Motor neuron (in vitro differentiated cells): Measurements from ENCODE around the gene LPGAT1. TPM values are rescaled to one million over a fixed set of nuclear protein-coding genes. Genes with fewer than 3 reads are reported as not detected.

Experiments
- ATAC-seq, 8 experiments: fragments of 200-7000 bp; cut with Tn5 transposase; replicated peaks in 6 of 8; 2 replicates each; pipeline ENCODE4 v1.8.0; 2021; ENCODE audit warnings: mild to moderate bottlenecking in 8 of 8, moderate library complexity in 8 of 8
- H3K27ac ChIP-seq, 2 donors: fragments of 250-450 bp; sonication (Bioruptor Pico); 2 replicates each; pipeline ENCODE4 v1.9.0; 2021; ENCODE audit warnings: antibody characterized with exemption in 2 of 2, mild to moderate bottlenecking in 2 of 2, moderate library complexity in 1 of 2
- H3K4me1 ChIP-seq, 2 donors: fragments of 250-450 bp; sonication (Bioruptor Pico); replicated peaks in 1 of 2; 2 replicates each; pipeline ENCODE4 v1.6.1; 2021; ENCODE audit warnings: antibody characterized with exemption in 2 of 2, mild to moderate bottlenecking in 2 of 2, moderate library complexity in 1 of 2
- H3K4me3 ChIP-seq, 5 donors: fragments of 250-450 bp; sonication (Bioruptor Pico); 2 replicates each; pipeline ENCODE4 v1.9.0; 2021; ENCODE audit warnings: antibody characterized with exemption in 5 of 5, mild to moderate bottlenecking in 5 of 5, moderate library complexity in 4 of 5
- WGBS, 10 experiments: fragments of 450-650 bp; shearing (Covaris generic); methylation state at CpG; one replicate each; pipeline ENCODE4 v1.0.0; 2022; 5-methylcytosine and 5-hydroxymethylcytosine counted together
- in situ Hi-C, 9 experiments: fragments of 400-800 bp; cut with MboI; loops; one replicate each; pipeline ENCODE4 v1.15.0; 2021; ENCODE audit warnings: low sequenced_read_pairs in 9 of 9, low pct_unique_long_range_greater_than_20kb in 2 of 9; ENCODE audit not compliant: unreplicated experiment in 9 of 9
- total RNA-seq, 8 experiments: library from RNA; unstranded; fragments of 300-600 nt; gene quantifications; 2 replicates each; pipeline versions ENCODE4 v1.2.3 to v1.2.4, GENCODE V29; 2022

Gene LPGAT1
- total RNA-seq, 8 experiments from 2014 or later: 25.1 to 41.3 (median 31.9) TPM

GRCh38 chr1:211843018-211843417 is 12.5 kb upstream of the LPGAT1 start:
- in situ Hi-C loops: loop anchor here in 1 of 9 experiments (25.0 kb wide), 1 partner anchor 156 kb away; the partner anchor contains the start of gene NEK2
- H3K4me3 ChIP-seq: no peak overlapping the region

GRCh38 chr1:211842518-211842917 is 12.0 kb upstream of the LPGAT1 start:
- Histone ChIP-seq H3K4me3 (no peak overlapping the region), H3K4me1 (no peaks in the 10 kb centered on the region), H3K27ac (no peak overlapping the region)
- ATAC-seq: peak in 2 of 8 experiments; percentile 20 to 21
- in situ Hi-C loops: loop anchor here in 1 of 9 experiments (25.0 kb wide), 1 partner anchor 155 kb away; the partner anchor contains the start of gene NEK2
- WGBS, 10 experiments: 20 to 90% (median 77%) methylated on average over 1 to 2 of the region's 2 CpGs; no CpG with 5 or more reads in 1 of the 10 experiments

More at GRCh38 chr1:211843018-211843417, 12.5 kb upstream of the LPGAT1 start:
- no peak overlapping the region for H3K27ac ChIP-seq
- no peaks in the 10 kb centered on the region for H3K4me1 ChIP-seq
- ATAC-seq: peak in 1 of 8 experiments; percentile 38

- Histone ChIP-seq H3K27ac (no peak overlapping the region), H3K4me1 (no peaks in the 10 kb centered on the region), H3K4me3 (no peak overlapping the region)
- in situ Hi-C loops: loop anchor here in 1 of 9 experiments (25.0 kb wide), 1 partner anchor 152 kb away; the partner anchor contains the start of gene NEK2
- ATAC-seq: no peak
- 0 to 100% (median 89%) methylated on average over 1 of the region's 1 CpG; no CpG with 5 or more reads in 1 of the 10 experiments for WGBS, 10 experiments
These were observed 8.5 kb upstream of the LPGAT1 start for GRCh38 chr1:211839106-211839505.

GRCh38 chr1:211833174-211833820 is 2.7 kb upstream of the LPGAT1 start:
- whole genome bisulfite sequencing, 10 experiments: 50 to 100% (median 84%) methylated on average over 1 of the region's 1 CpG; no CpG with 5 or more reads in 2 of the 10 experiments
- Histone ChIP-seq H3K4me3 (no peak overlapping the region), H3K4me1 (peaks cover 4 to 9% of the 10 kb centered on the region in 2 donors), H3K27ac (no peak overlapping the region)
- ATAC-seq: no peak
- in situ Hi-C loops: loop anchor here in 1 of 9 experiments (25.0 kb wide), 1 partner anchor 146 kb away; the partner anchor contains the start of gene NEK2

- H3K27ac ChIP-seq: no peak overlapping the region
- in situ Hi-C loops: loop anchor here in 1 of 9 experiments (25.0 kb wide), 1 partner anchor 145 kb away; the partner anchor contains the start of gene NEK2
- ATAC-seq: no peak
These were observed 2.1 kb upstream of the LPGAT1 start for GRCh38 chr1:211832661-211833060.

GRCh38 chr1:211831558-211832323 is 1.2 kb upstream of the LPGAT1 start:
- no peak for ATAC-seq
- Histone ChIP-seq H3K27ac (no peak overlapping the region), H3K4me3 (no peak overlapping the region), H3K4me1 (peaks cover 7 to 21% of the 10 kb centered on the region in 2 donors)
- WGBS, 10 experiments: 71 to 100% (median 79%) methylated on average over 1 to 4 of the region's 4 CpGs; no CpG with 5 or more reads in 2 of the 10 experiments
- in situ Hi-C loops: loop anchor here in 1 of 9 experiments (25.0 kb wide), 1 partner anchor 144 kb away; the partner anchor contains the start of gene NEK2

More at GRCh38 chr1:211832661-211833060, 2.1 kb upstream of the LPGAT1 start:
- Histone ChIP-seq H3K4me1 (peaks cover 7 to 15% of the 10 kb centered on the region in 2 donors), H3K4me3 (no peak overlapping the region)
- 29 to 100% (median 74%) methylated on average over 2 of the region's 2 CpGs; no CpG with 5 or more reads in 2 of the 10 experiments for WGBS, 10 experiments

GRCh38 chr1:211830055-211830327 is 572 bp downstream of the LPGAT1 start:
- peak overlapping the region; percentile 77 to 85 for H3K27ac ChIP-seq
- in situ Hi-C loops: loop anchor here in 1 of 9 experiments (25.0 kb wide), 1 partner anchor 143 kb away; the partner anchor contains the start of gene NEK2
- ATAC-seq: peak in 3 of 8 experiments; percentile 4 to 16 (median 9)
- H3K4me3 ChIP-seq: peak overlapping the region; percentile 71 to 96 (median 86)
- H3K4me1 ChIP-seq: peaks cover 7 to 21% of the 10 kb centered on the region in 2 donors
- WGBS, 10 experiments: 0 to 13% (median 3%) methylated on average over 1 to 11 of the region's 45 CpGs; no CpG with 5 or more reads in 6 of the 10 experiments

- Histone ChIP-seq H3K4me3 (peak overlapping the region; percentile 71 to 96 (median 86)), H3K4me1 (peaks cover 7 to 21% of the 10 kb centered on the region in 2 donors), H3K27ac (peak overlapping the region; percentile 77 to 85)
- in situ Hi-C loops: loop anchor here in 1 of 9 experiments (25.0 kb wide), 1 partner anchor 142 kb away; the partner anchor contains the start of gene NEK2
- peak in 6 of 8 experiments; percentile 3 to 57 (median 50) for ATAC-seq
- WGBS, 10 experiments: 0 to 45% (median 4%) methylated on average over 4 to 21 of the region's 22 CpGs
These were observed 1.1 kb downstream of the LPGAT1 start for GRCh38 chr1:211829343-211830054.

GRCh38 chr1:211828584-211829342 is 1.8 kb downstream of the LPGAT1 start:
- H3K4me3 ChIP-seq: peak overlapping the region; percentile 71 to 96 (median 86)
- 59 to 100% (median 77%) methylated on average over 3 to 9 of the region's 9 CpGs for WGBS, 10 experiments
- H3K27ac ChIP-seq: no peak overlapping the region
- peaks cover 7 to 21% of the 10 kb centered on the region in 2 donors for H3K4me1 ChIP-seq
- in situ Hi-C loops: loop anchor here in 1 of 9 experiments (25.0 kb wide), 1 partner anchor 141 kb away; the partner anchor contains the start of gene NEK2
- ATAC-seq: peak in 5 of 8 experiments; percentile 1 to 3 (median 2)

GRCh38 chr1:211827051-211827450 is 3.5 kb downstream of the LPGAT1 start:
- Histone ChIP-seq H3K4me1 (peaks cover 7 to 21% of the 10 kb centered on the region in 2 donors), H3K27ac (no peak overlapping the region), H3K4me3 (no peak overlapping the region)
- no peak for ATAC-seq
- in situ Hi-C loops: loop anchor here in 1 of 9 experiments (25.0 kb wide), 1 partner anchor 140 kb away; the partner anchor contains the start of gene NEK2

- Histone ChIP-seq H3K4me1 (peaks cover 7 to 21% of the 10 kb centered on the region in 2 donors), H3K27ac (no peak overlapping the region), H3K4me3 (no peak overlapping the region)
- in situ Hi-C loops: loop anchor here in 1 of 9 experiments (25.0 kb wide), 1 partner anchor 139 kb away; the partner anchor contains the start of gene NEK2
- WGBS, 10 experiments: 29 to 100% (median 83%) methylated on average over 1 of the region's 1 CpG; no CpG with 5 or more reads in 5 of the 10 experiments
- ATAC-seq: no peak
These were observed 4.6 kb downstream of the LPGAT1 start for GRCh38 chr1:211825980-211826379.
